HepG2 (cell line): ENCODE measurements around the gene L3MBTL4. TPM values are rescaled to one million over a fixed set of nuclear protein-coding genes. Genes with fewer than 3 reads are reported as not detected.
A peak's percentile ranks its signal among the peaks of the same experiment; 100 is the strongest.

ENCODE experiments used
- BRD4 ChIP-seq: sonication (generic); formaldehyde crosslinking; IDR thresholded peaks from 2 replicates; pipeline ENCODE4 v1.4.0; 2020; ENCODE audit warnings: missing genetic modification reagents
- ELF3 ChIP-seq: IDR thresholded peaks from 2 replicates; pipeline ENCODE4 v1.6.1; 2016; ENCODE audit warnings: missing genetic modification reagents, missing compliant biosample characterization
- ETV6 ChIP-seq: sonication (generic); formaldehyde crosslinking; conservative IDR thresholded peaks from 2 replicates; pipeline ENCODE4 v1.4.0; 2020; ENCODE audit warnings: missing genetic modification reagents
- GATA4 ChIP-seq: sonication (generic); IDR thresholded peaks from 2 replicates; pipeline ENCODE4 v1.6.1; 2016; ENCODE audit warnings: antibody characterized with exemption, low read depth, borderline replicate concordance
- HNF1A ChIP-seq, 2 experiments: sonication (generic) in 1 of 2; formaldehyde crosslinking in 1 of 2; IDR thresholded peaks; 2 replicates each; pipeline versions ENCODE4 v1.4.0 to v1.6.1; 2016 to 2020; ENCODE audit warnings: borderline replicate concordance in 1 of 2, low read depth in 1 of 2, mild to moderate bottlenecking in 1 of 2, missing genetic modification reagents in 1 of 2
- KIAA2018 ChIP-seq: sonication (generic); formaldehyde crosslinking; IDR thresholded peaks from 2 replicates; pipeline ENCODE4 v1.5.0; 2020; ENCODE audit warnings: mild to moderate bottlenecking, missing genetic modification reagents, borderline replicate concordance
- KLF15 ChIP-seq: sonication (generic); formaldehyde crosslinking; IDR thresholded peaks from 2 replicates; pipeline ENCODE4 v1.8.1; 2023; ENCODE audit warnings: borderline replicate concordance, mild to moderate bottlenecking, inconsistent platforms, missing genetic modification reagents, mixed read lengths
- MEIS2 ChIP-seq: sonication (generic); formaldehyde crosslinking; IDR thresholded peaks from 2 replicates; pipeline ENCODE4 v1.9.0; 2021; ENCODE audit warnings: mild to moderate bottlenecking, missing genetic modification reagents
- MZF1 ChIP-seq: sonication (generic); formaldehyde crosslinking; IDR thresholded peaks from 2 replicates; pipeline ENCODE4 v1.8.1; 2023; ENCODE audit warnings: mild to moderate bottlenecking, missing genetic modification reagents, borderline replicate concordance
- NPAS2 ChIP-seq: sonication (generic); formaldehyde crosslinking; IDR thresholded peaks from 2 replicates; pipeline ENCODE4 v1.8.0; 2022; ENCODE audit warnings: mild to moderate bottlenecking, missing genetic modification reagents, borderline replicate concordance
- PCBP1 ChIP-seq: fragments of 200-400 bp; formaldehyde crosslinking; IDR thresholded peaks from 2 replicates; pipeline ENCODE4 v1.6.1; 2017; ENCODE audit warnings: mild to moderate bottlenecking, low read depth, low read length, borderline replicate concordance
- PPARG ChIP-seq: conservative IDR thresholded peaks from 2 replicates; pipeline ENCODE4 v1.6.1; 2016; ENCODE audit warnings: missing biosample characterization, missing genetic modification reagents
- ZNF710 ChIP-seq: sonication (generic); formaldehyde crosslinking; IDR thresholded peaks from 2 replicates; pipeline ENCODE4 v1.5.0; 2020; ENCODE audit warnings: mild to moderate bottlenecking, missing genetic modification reagents, borderline replicate concordance
- polyA plus RNA-seq, 8 experiments: library from polyadenylated mRNA; depleted of rRNA in 3 of 8; stranded (reverse) in 7 of 8; unstranded in 1 of 8; fragments of >200 nt; fragmentation: Illumina TruSeq in 4 of 8; extraction: Trizol in 4 of 8; gene quantifications; 2 replicates each; pipeline versions ENCODE4 v1.2.1 to v1.2.3, GENCODE V29; 2011 to 2016; ENCODE audit warnings: low read depth in 4 of 8, missing spikeins in 1 of 8, mixed read lengths in 1 of 8; ENCODE audit not compliant: insufficient read depth in 1 of 8
- total RNA-seq, 5 experiments: library from RNA; depleted of rRNA; stranded (reverse); fragments of >200 nt; fragmentation: Illumina TruSeq; extraction: Trizol; gene quantifications; 2 replicates each; pipeline ENCODE4 v1.2.3, GENCODE V29; 2016; ENCODE audit warnings: low read depth in 1 of 5

The L3MBTL4 gene
- total and polyA plus RNA-seq, 2 of the 13 experiments (the other 11 are each of a cell fraction or from before 2014, with no cell fraction given) = 10.8 to 13.3 TPM

DNA sequence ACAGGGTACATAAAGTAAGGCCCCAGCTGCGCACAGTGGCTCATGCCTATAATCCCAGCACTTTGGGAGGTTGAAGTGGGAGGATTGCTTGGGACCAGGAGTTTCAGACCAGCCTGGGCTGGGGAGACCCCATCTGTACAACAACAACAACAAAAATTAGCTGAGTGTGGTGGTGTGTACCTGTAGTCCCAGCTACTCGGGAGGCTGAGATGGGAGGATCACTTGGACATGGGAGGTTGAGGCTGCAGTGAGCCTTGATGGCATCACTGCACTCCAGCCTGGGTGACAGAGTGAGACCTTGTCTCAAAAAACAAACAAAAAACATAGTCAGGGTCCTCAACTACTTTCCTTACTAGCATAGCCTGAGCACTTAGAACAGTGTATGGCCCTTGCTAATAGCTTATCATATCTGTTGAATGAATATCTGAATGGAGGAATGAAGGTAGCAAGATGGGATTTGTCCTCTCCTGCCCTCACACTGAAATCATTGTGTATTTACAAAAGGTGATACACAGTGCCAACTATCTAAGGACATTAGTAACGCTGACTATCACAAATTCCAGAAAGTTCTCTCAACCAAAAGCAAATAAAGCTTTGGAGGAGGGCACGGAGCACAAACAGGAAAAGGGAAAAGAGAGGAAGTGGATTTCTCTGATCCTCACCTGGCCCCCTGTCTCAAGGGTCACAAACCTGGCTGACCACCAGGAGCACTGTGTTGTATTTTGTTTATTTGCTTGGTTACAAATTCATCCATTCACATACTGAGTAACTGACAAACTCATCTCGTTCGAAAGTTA lies 38.1 kb downstream of the L3MBTL4 start (continued):
- TF ChIP-seq ZNF710 (CRISPR knock-in tag) (no peak), BRD4 (CRISPR knock-in tag) (no peak), KLF15 (no peak), HNF1A (IDR thresholded peaks at IDR 0.05; ENCODE audit: low read depth) (peak; percentile 65; the same call in 1 of the 2 replicates), HNF1A (CRISPR knock-in tag; IDR thresholded peaks at IDR 0.05; ENCODE audit: borderline replicate concordance) (no peak), ELF3 (peak; percentile 88), PCBP1 (no peak), KIAA2018 (CRISPR knock-in tag) (no peak), ETV6 (no peak), MEIS2 (CRISPR knock-in tag) (0 out of 2 replicates have a peak, but pooled peaks have one; percentile 26), NPAS2 (no peak), MZF1 (CRISPR knock-in tag) (no peak), PPARG (CRISPR knock-in tag) (peak; percentile 47; the same call in 1 of the 2 replicates), GATA4 (peak; percentile 58; the same call in 1 of the 2 replicates)
